HEK293T (cell line): ENCODE results near the gene PIAS1.

Source experiments
- CTCF ChIA-PET: fragments of 350-600 bp; formaldehyde crosslinking; extraction: SDS; loops from one replicate; lab custom pipeline; 2021; ENCODE audit warnings: antibody characterized with exemption, inconsistent platforms; lab: Yijun Ruan, JAX
- POLR2A ChIA-PET: fragments of 350-600 bp; formaldehyde crosslinking; extraction: SDS; loops from one replicate; lab custom pipeline; 2020; ENCODE audit warnings: antibody characterized with exemption, inconsistent platforms; lab: Yijun Ruan, JAX
- DNase-seq: peaks from one replicate; pipeline ENCODE4 v3.0.0; 2012; ENCODE audit warnings: mixed read lengths; ENCODE audit errors: extremely low spot score
- ARNT ChIP-seq: fragments of 450-650 bp; IDR thresholded peaks from 2 replicates; pipeline ENCODE4 v1.6.1; 2017; ENCODE audit warnings: mild to moderate bottlenecking
- BHLHE40 ChIP-seq: fragments of 450-650 bp; IDR thresholded peaks from 2 replicates; pipeline ENCODE4 v1.6.1; 2016; ENCODE audit warnings: mild to moderate bottlenecking, moderate library complexity, borderline replicate concordance
- CTBP1 ChIP-seq: fragments of 450-650 bp; IDR thresholded peaks from 2 replicates; pipeline ENCODE4 v1.6.1; 2016; ENCODE audit warnings: borderline replicate concordance
- ELF4 ChIP-seq: fragments of 450-650 bp; IDR thresholded peaks from 2 replicates; pipeline ENCODE4 v1.6.1; 2017; ENCODE audit warnings: antibody characterized with exemption
- FOXA1 ChIP-seq: fragments of 450-650 bp; IDR thresholded peaks from 2 replicates; pipeline ENCODE4 v1.6.1; 2016; ENCODE audit warnings: mild to moderate bottlenecking
- FOXK2 ChIP-seq: fragments of 450-650 bp; IDR thresholded peaks from 2 replicates; pipeline ENCODE4 v1.6.1; 2016; ENCODE audit warnings: mild to moderate bottlenecking
- FOXM1 ChIP-seq: fragments of 450-650 bp; IDR thresholded peaks from 2 replicates; pipeline ENCODE4 v1.6.1; 2017; ENCODE audit warnings: mild to moderate bottlenecking, borderline replicate concordance
- HDGF ChIP-seq: fragments of 450-650 bp; IDR thresholded peaks from 2 replicates; pipeline ENCODE4 v1.6.1; 2017; ENCODE audit warnings: antibody characterized with exemption, borderline replicate concordance
- L3MBTL2 ChIP-seq: fragments of 450-650 bp; conservative IDR thresholded peaks from 2 replicates; pipeline ENCODE4 v1.6.1; 2016; ENCODE audit warnings: mild to moderate bottlenecking
- LEF1 ChIP-seq: fragments of 450-650 bp; IDR thresholded peaks from 2 replicates; pipeline ENCODE4 v1.6.1; 2017; ENCODE audit warnings: mild to moderate bottlenecking, borderline replicate concordance
- NFRKB ChIP-seq: fragments of 450-650 bp; IDR thresholded peaks from 2 replicates; pipeline ENCODE4 v1.6.1; 2016; ENCODE audit warnings: mild to moderate bottlenecking, moderate library complexity
- PKNOX1 ChIP-seq: fragments of 450-650 bp; IDR thresholded peaks from 2 replicates; pipeline ENCODE4 v1.6.1; 2016
- SP1 ChIP-seq: fragments of 450-650 bp; IDR thresholded peaks from 2 replicates; pipeline ENCODE4 v1.6.1; 2017
- SUZ12 ChIP-seq: fragments of 450-650 bp; IDR thresholded peaks from 2 replicates; pipeline ENCODE4 v1.6.1; 2016; ENCODE audit warnings: mild to moderate bottlenecking
- TARDBP ChIP-seq: fragments of 450-650 bp; IDR thresholded peaks from 2 replicates; pipeline ENCODE4 v1.6.1; 2016
- ZNF384 ChIP-seq: fragments of 450-650 bp; IDR thresholded peaks from 2 replicates; pipeline ENCODE4 v1.6.1; 2016

The PIAS1 gene

GRCh38 chr15:68031404-68031803 lies 22.7 kb upstream of the PIAS1 start:
- CTCF ChIA-PET = no interaction called here
- TF ChIP-seq NFRKB = no peak
- TF ChIP-seq HDGF = no peak
- no peak for TF ChIP-seq SP1
- no peak for TF ChIP-seq LEF1
- no peak for TF ChIP-seq FOXA1
- TF ChIP-seq ARNT = no peak
- TF ChIP-seq L3MBTL2 = no peak
- TF ChIP-seq FOXM1 = no peak
- no peak for TF ChIP-seq TARDBP
- TF ChIP-seq FOXK2 = no peak
- no peak for TF ChIP-seq CTBP1
- POLR2A ChIA-PET = interaction anchor here (1.0 kb wide), 1 partner anchor 23 kb away, joined by 5 read pairs; the partner anchor contains the start of gene PIAS1
- no peak for DNase-seq

GRCh38 chr15:68032672-68033071 lies 21.4 kb upstream of the PIAS1 start:
- no peak for TF ChIP-seq TARDBP
- TF ChIP-seq PKNOX1 = no peak
- no peak for TF ChIP-seq FOXA1
- no peak for TF ChIP-seq HDGF
- no peak for TF ChIP-seq CTBP1
- TF ChIP-seq ARNT = no peak
- TF ChIP-seq SP1 = no peak
- TF ChIP-seq SUZ12 = no peak
- no peak for TF ChIP-seq FOXM1
- no peak for TF ChIP-seq L3MBTL2
- no peak for TF ChIP-seq BHLHE40
- TF ChIP-seq ELF4 = no peak
- TF ChIP-seq LEF1 = no peak
- no peak for TF ChIP-seq FOXK2
- TF ChIP-seq NFRKB = no peak
- no peak for TF ChIP-seq ZNF384
- no peak for DNase-seq
- POLR2A ChIA-PET = no interaction called here
- CTCF ChIA-PET = no interaction called here

DNA sequence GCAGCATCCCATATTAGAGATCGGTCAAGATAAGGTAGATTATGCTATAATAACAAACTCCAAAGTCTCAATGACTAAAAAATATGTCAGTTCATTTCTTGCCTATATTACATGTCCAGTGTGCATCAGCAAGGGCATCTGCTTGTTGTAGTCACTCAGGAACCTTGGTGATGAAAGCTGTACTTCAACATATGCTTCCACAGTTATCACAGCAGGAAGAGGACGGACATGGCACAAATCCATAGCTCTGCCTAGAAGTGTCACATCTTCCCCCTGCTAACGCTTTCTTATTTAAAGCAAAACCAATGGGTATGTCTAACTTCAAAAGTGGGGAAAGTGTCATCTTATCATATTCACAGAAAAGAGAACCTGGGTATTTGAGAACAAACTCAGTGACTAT lies 20.0 kb upstream of the PIAS1 start:
- TF ChIP-seq ARNT (no peak), FOXM1 (no peak), TARDBP (no peak), NFRKB (no peak), ELF4 (no peak)
- CTCF ChIA-PET = interaction anchor here (0.6 kb wide), 1 partner anchor 1128 kb away, joined by 4 read pairs; no protein-coding TSS in a partner anchor
- POLR2A ChIA-PET = interaction anchor here (1.4 kb wide), 1 partner anchor 20 kb away, joined by 4 read pairs; the partner anchor contains the start of gene PIAS1
- DNase-seq = no peak

- DNase-seq = no peak
- CTCF ChIA-PET = no interaction called here
- POLR2A ChIA-PET = interaction anchor here (1.4 kb wide), 1 partner anchor 19 kb away, joined by 4 read pairs; the partner anchor contains the start of gene PIAS1
- TF ChIP-seq BHLHE40 = no peak
- no peak for TF ChIP-seq FOXM1
- no peak for TF ChIP-seq NFRKB
- TF ChIP-seq PKNOX1 = no peak
- TF ChIP-seq LEF1 = no peak
- TF ChIP-seq FOXA1 = no peak
- TF ChIP-seq L3MBTL2 = no peak
- no peak for TF ChIP-seq HDGF
- no peak for TF ChIP-seq ELF4
- TF ChIP-seq ARNT = no peak
- TF ChIP-seq ZNF384 = no peak
- no peak for TF ChIP-seq CTBP1
- TF ChIP-seq TARDBP = no peak
- TF ChIP-seq SUZ12 = no peak
- no peak for TF ChIP-seq SP1
- no peak for TF ChIP-seq FOXK2
These were observed 19.3 kb upstream of the PIAS1 start for GRCh38 chr15:68034719-68035293.

- ChIA-PET POLR2A (interaction anchor here (0.9 kb wide), 1 partner anchor 16 kb away, joined by 3 read pairs; the partner anchor contains the start of gene PIAS1), CTCF (no interaction called here)
- DNase-seq = no peak
- TF ChIP-seq ZNF384 (no peak), NFRKB (no peak), ELF4 (no peak), ARNT (no peak), CTBP1 (no peak), PKNOX1 (no peak), BHLHE40 (no peak), HDGF (no peak), SUZ12 (no peak), L3MBTL2 (no peak)
These were observed 15.9 kb upstream of the PIAS1 start for GRCh38 chr15:68038246-68038645.

- POLR2A ChIA-PET = no interaction called here
These were observed 14.0 kb upstream of the PIAS1 start for GRCh38 chr15:68040144-68040543.

More at GRCh38 chr15:68040144-68040543, 14.0 kb upstream of the PIAS1 start:
- CTCF ChIA-PET = no interaction called here
- DNase-seq = no peak
- TF ChIP-seq L3MBTL2 = no peak
